HEK293T (cell line): Measurements from ENCODE around the gene NADSYN1.

Experiments used
- ARNT ChIP-seq: fragments of 450-650 bp; IDR thresholded peaks from 2 replicates; pipeline ENCODE4 v1.6.1; 2017; ENCODE audit warnings: mild to moderate bottlenecking
- BHLHE40 ChIP-seq: fragments of 450-650 bp; IDR thresholded peaks from 2 replicates; pipeline ENCODE4 v1.6.1; 2016; ENCODE audit warnings: mild to moderate bottlenecking, moderate library complexity, borderline replicate concordance
- FOXA1 ChIP-seq: fragments of 450-650 bp; IDR thresholded peaks from 2 replicates; pipeline ENCODE4 v1.6.1; 2016; ENCODE audit warnings: mild to moderate bottlenecking
- FOXK2 ChIP-seq: fragments of 450-650 bp; IDR thresholded peaks from 2 replicates; pipeline ENCODE4 v1.6.1; 2016; ENCODE audit warnings: mild to moderate bottlenecking
- L3MBTL2 ChIP-seq: fragments of 450-650 bp; conservative IDR thresholded peaks from 2 replicates; pipeline ENCODE4 v1.6.1; 2016; ENCODE audit warnings: mild to moderate bottlenecking
- SP1 ChIP-seq: fragments of 450-650 bp; IDR thresholded peaks from 2 replicates; pipeline ENCODE4 v1.6.1; 2017
- ZNF384 ChIP-seq: fragments of 450-650 bp; IDR thresholded peaks from 2 replicates; pipeline ENCODE4 v1.6.1; 2016
- TF ChIP-seq, protein P1 (sequence below): fragments of 450-650 bp; IDR thresholded peaks from 2 replicates; pipeline ENCODE4 v1.6.1; 2016

DNA sequence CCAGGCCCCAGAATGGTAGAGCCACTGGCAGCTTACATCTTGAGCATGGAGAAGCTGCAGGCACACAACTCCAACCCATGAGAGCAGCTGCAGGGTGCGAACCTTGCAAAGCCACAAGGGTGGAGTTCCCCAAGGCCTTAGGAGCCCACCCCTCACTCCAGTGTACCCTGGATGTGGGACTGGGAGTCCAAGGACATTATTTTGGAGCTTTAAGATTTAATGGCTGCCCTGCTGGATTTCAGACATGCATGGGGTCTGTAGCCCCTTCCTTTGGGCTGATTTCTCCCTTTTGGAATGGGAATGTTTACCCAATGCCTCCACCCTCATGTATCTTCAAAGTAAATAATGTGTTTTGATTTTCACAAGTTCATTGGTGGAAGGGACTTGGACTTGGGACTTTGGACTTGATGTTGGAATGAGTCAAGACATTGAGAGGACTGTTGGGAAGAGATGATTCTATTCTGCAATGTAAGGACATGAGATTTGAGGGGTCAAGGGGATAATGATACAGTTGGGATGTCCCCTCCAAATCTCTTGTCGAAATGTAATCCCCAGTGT is 73.0 kb downstream of the NADSYN1 start:
- TF ChIP-seq ARNT (no peak), FOXK2 (no peak), SP1 (no peak), BHLHE40 (no peak), FOXA1 (no peak), ZNF384 (no peak), L3MBTL2 (no peak)
- TF ChIP-seq, protein P1, sequence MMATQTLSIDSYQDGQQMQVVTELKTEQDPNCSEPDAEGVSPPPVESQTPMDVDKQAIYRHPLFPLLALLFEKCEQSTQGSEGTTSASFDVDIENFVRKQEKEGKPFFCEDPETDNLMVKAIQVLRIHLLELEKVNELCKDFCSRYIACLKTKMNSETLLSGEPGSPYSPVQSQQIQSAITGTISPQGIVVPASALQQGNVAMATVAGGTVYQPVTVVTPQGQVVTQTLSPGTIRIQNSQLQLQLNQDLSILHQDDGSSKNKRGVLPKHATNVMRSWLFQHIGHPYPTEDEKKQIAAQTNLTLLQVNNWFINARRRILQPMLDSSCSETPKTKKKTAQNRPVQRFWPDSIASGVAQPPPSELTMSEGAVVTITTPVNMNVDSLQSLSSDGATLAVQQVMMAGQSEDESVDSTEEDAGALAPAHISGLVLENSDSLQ, result no peak
